Uterus (tissue), 4 donors: ENCODE measurements around the gene FANCF. TPM values are rescaled to one million over a fixed set of nuclear protein-coding genes. Genes with fewer than 3 reads are reported as not detected.

Experiments used
- DNase-seq, 2 donors: peaks; one replicate each; pipeline ENCODE4 v3.0.0-alpha.2; 2019 to 2020
- H3K27ac ChIP-seq, 2 donors: fragments of 200-600 bp; sonication (generic); 1 replicate in 1 of 2; 2 replicates in 1 of 2; pipeline ENCODE4 v1.5.1; 2016 to 2018
- H3K27me3 ChIP-seq, 2 donors: fragments of 200-600 bp; sonication (generic); one replicate each; pipeline ENCODE4 v1.5.1; 2018 to 2019; ENCODE audit warnings: control low read depth in 1 of 2
- H3K36me3 ChIP-seq, 2 donors: fragments of 200-600 bp; sonication (generic); one replicate each; pipeline ENCODE4 v1.5.1; 2019; ENCODE audit warnings: control low read depth in 1 of 2
- H3K4me1 ChIP-seq, 2 donors: fragments of 200-600 bp; sonication (generic); one replicate each; pipeline ENCODE4 v1.5.1; 2018 to 2019; ENCODE audit warnings: control low read depth in 1 of 2
- H3K4me3 ChIP-seq, 2 donors: fragments of 200-600 bp; sonication (generic); 1 replicate in 1 of 2; 2 replicates in 1 of 2; pipeline ENCODE4 v1.5.1; 2018 to 2019; ENCODE audit warnings: mild to moderate bottlenecking in 1 of 2
- H3K9me3 ChIP-seq, 2 donors: fragments of 200-600 bp; sonication (generic); one replicate each; pipeline ENCODE4 v1.5.1; 2019; ENCODE audit warnings: control low read depth in 1 of 2
- POLR2A ChIP-seq, 2 donors: fragments of 450-650 bp; IDR thresholded peaks; one replicate each; pipeline ENCODE4 v1.6.1; 2016; ENCODE audit warnings: antibody characterized with exemption in 2 of 2, mild to moderate bottlenecking in 1 of 2, moderate library complexity in 1 of 2
- intact Hi-C: fragments of 100-400 bp; cut with DNase I; formaldehyde crosslinking; loops from one replicate; pipeline ENCODE4 v1.15.1; 2023; ENCODE audit warnings: low total_unique reads
- total RNA-seq, 4 donors: library from RNA; depleted of rRNA in 3 of 4; stranded (reverse); fragments of >200 nt in 3 of 4; gene quantifications; one replicate each; pipeline versions ENCODE4 v1.1.0 to v1.2.4, GENCODE V29; 2014 to 2023
- TF ChIP-seq, protein P1 (sequence below), 4 experiments: fragments of 200-600 bp in 2 of 4; fragments of 450-650 bp in 2 of 4; sonication (generic) in 2 of 4; IDR thresholded peaks; one replicate each; pipeline ENCODE4 v1.5.1; 2016 to 2019; ENCODE audit warnings: antibody characterized with exemption in 4 of 4, mild to moderate bottlenecking in 2 of 4, moderate library complexity in 1 of 4
- donor health status: DM: yes; HTN: yes; CAD: no.

FANCF gene
- total RNA-seq, 4 donors from 2014 or later: 0.88 to 27.6 (median 6.4) TPM

DNA sequence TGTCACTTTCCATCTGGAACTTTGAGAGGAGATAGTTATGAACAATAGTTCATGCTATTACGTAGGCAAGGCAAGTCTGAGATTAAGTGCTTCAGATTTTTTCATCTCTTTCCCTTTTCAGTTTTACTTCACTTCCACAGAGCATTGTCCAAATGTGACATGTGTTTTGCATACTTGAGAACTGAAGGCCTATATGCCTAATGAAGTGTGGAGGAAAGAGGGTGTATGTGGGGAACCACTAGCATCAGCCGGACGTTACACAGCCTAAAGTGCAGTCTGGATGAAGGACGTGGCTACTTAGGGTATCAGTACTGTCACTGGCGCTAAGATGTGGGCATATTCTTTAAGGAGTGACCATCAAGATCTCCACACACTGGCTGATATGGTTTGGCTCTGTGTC, 26.2 kb downstream of the FANCF start:
- H3K27ac ChIP-seq: no peak overlapping the region
- H3K9me3 ChIP-seq: no peaks in the 10 kb centered on the region
- DNase-seq: no peak
- H3K27me3 ChIP-seq: no peaks in the 10 kb centered on the region
- H3K4me1 ChIP-seq: no peaks in the 10 kb centered on the region
- no peaks in the 10 kb centered on the region for H3K36me3 ChIP-seq
- TF ChIP-seq POLR2A (IDR thresholded peaks at IDR 0.05): no peak
- TF ChIP-seq, protein P1, sequence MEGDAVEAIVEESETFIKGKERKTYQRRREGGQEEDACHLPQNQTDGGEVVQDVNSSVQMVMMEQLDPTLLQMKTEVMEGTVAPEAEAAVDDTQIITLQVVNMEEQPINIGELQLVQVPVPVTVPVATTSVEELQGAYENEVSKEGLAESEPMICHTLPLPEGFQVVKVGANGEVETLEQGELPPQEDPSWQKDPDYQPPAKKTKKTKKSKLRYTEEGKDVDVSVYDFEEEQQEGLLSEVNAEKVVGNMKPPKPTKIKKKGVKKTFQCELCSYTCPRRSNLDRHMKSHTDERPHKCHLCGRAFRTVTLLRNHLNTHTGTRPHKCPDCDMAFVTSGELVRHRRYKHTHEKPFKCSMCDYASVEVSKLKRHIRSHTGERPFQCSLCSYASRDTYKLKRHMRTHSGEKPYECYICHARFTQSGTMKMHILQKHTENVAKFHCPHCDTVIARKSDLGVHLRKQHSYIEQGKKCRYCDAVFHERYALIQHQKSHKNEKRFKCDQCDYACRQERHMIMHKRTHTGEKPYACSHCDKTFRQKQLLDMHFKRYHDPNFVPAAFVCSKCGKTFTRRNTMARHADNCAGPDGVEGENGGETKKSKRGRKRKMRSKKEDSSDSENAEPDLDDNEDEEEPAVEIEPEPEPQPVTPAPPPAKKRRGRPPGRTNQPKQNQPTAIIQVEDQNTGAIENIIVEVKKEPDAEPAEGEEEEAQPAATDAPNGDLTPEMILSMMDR (IDR thresholded peaks at IDR 0.05): no peak
- H3K4me3 ChIP-seq: no peak overlapping the region
- intact Hi-C loops: no loop called here

DNA sequence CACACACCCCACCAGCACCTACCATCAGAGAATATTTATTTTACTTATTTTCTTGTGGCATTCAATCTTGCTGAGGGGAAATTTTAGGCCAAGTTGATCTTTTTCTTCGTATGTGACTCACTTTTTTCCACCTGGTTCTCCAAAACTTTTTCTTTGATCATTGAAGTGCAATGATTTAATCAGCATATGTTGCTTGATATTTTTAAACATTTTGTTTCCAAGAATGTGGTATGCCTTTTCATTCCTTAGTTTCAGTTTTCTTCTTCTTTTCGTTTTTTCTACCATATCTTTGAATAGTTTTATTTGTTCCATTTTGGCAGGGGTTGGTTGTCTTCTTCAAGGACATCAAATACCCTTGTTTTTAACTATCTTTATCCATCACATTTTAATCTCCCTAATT, 28.6 kb downstream of the FANCF start:
- no peak for TF ChIP-seq POLR2A (IDR thresholded peaks at IDR 0.05)
- TF ChIP-seq, protein P1 (IDR thresholded peaks at IDR 0.05): no peak
- H3K4me1 ChIP-seq: no peaks in the 10 kb centered on the region
- H3K9me3 ChIP-seq: no peaks in the 10 kb centered on the region
- H3K36me3 ChIP-seq: no peaks in the 10 kb centered on the region
- no peak for DNase-seq
- H3K4me3 ChIP-seq: no peak overlapping the region
- H3K27me3 ChIP-seq: no peaks in the 10 kb centered on the region
- no peak overlapping the region for H3K27ac ChIP-seq
- intact Hi-C loops: no loop called here

DNA sequence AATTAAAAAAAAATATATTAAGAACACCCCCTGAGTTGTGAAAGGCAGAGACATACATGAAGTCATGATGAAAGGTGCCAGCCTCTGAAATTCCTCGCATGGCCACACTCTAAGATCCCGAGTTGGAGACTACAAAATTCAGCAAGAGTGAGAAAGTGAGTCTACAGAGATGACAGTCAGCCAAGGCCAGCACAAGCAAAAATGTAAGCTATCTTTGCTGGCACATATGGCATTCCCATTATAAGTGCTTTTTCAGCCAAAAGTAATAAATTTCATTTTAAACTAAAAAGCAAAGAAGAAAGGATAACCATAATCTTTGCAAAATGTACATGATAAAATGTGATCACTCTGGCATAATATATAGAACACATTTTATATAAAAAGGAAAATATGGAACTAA, 40.6 kb downstream of the FANCF start:
- Histone ChIP-seq H3K27me3 (no peaks in the 10 kb centered on the region), H3K36me3 (no peaks in the 10 kb centered on the region), H3K4me3 (no peak overlapping the region), H3K27ac (no peak overlapping the region), H3K9me3 (no peaks in the 10 kb centered on the region), H3K4me1 (no peaks in the 10 kb centered on the region)
- intact Hi-C loops: no loop called here
- TF ChIP-seq, protein P1 (IDR thresholded peaks at IDR 0.05): no peak
- no peak for TF ChIP-seq POLR2A (IDR thresholded peaks at IDR 0.05)
- no peak for DNase-seq

DNA sequence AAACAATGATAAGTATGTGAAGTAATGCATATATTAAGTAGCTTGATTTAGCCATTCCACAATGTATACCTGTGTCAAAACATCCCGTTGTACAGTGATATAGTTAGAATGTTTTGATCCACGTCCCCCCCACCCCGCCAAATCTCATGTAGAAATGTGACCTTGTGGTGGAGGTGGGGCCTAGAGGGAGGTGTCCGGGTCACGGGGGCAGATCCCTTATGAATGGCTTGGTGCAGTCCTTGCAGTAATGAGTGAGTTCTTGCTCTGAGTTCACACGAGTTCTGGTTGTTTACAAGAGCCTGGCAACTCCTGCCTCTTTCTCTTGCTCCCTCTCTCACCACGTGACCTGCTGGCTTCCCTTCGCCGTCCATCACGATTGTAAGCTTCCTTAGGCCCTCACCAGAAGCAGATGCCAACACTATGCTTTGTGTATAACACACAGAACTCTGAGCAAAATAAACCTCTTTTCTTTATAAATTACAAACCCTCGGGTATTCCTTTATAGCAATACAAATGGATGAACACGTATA, 41.6 kb downstream of the FANCF start:
- TF ChIP-seq, protein P1 (IDR thresholded peaks at IDR 0.05): no peak
- no peak for TF ChIP-seq POLR2A (IDR thresholded peaks at IDR 0.05)
- no peak for DNase-seq
- Histone ChIP-seq H3K36me3 (no peaks in the 10 kb centered on the region), H3K4me3 (no peak overlapping the region), H3K9me3 (no peaks in the 10 kb centered on the region), H3K27me3 (no peaks in the 10 kb centered on the region), H3K27ac (no peak overlapping the region), H3K4me1 (no peaks in the 10 kb centered on the region)
- intact Hi-C loops: no loop called here

DNA sequence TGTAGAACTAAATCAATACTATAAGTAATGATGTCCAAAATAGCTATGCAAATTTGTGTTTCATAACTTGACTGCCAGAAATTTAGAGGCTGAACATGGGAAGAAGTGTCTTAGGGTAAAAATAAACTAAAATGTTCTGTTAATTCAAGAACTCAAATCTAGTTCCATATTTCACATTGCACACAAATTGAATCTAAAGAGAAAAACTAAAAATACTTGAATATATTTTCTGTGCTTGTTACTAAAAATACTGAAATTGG, 43.5 kb downstream of the FANCF start:
- intact Hi-C loops: no loop called here
- Histone ChIP-seq H3K4me1 (no peaks in the 10 kb centered on the region), H3K36me3 (no peaks in the 10 kb centered on the region), H3K4me3 (no peak overlapping the region), H3K27ac (no peak overlapping the region), H3K27me3 (no peaks in the 10 kb centered on the region), H3K9me3 (no peaks in the 10 kb centered on the region)
- no peak for DNase-seq
- no peak for TF ChIP-seq POLR2A (IDR thresholded peaks at IDR 0.05)
- TF ChIP-seq, protein P1 (IDR thresholded peaks at IDR 0.05): no peak
